ENCODE results near the gene BCORL1. TPM values are rescaled to one million over a fixed set of nuclear protein-coding genes. Genes with fewer than 3 reads are reported as not detected.

The BCORL1 gene
- polyA plus RNA-seq, 1 of the 3 experiments (the other 2 are of a cell fraction): 4.2 TPM

- TF ChIP-seq EZH2phosphoT487 (IDR thresholded peaks at IDR 0.05; ENCODE audit: borderline replicate concordance, low read depth) (no peak), FOXM1 (IDR thresholded peaks at IDR 0.05; ENCODE audit: low read depth) (no peak), TEAD4 (IDR thresholded peaks at IDR 0.05; ENCODE audit: borderline replicate concordance, insufficient read depth) (no peak)
Measured at GRCh38 chrX:129996120-129996519, 13.7 kb downstream of the BCORL1 start (continued).

GRCh38 chrX:129997086-129997485 lies 14.7 kb downstream of the BCORL1 start:
- ChIA-PET CTCF (interaction anchor here (1.3 to 1.8 kb wide), 2 partner anchors 71 to 392 kb away, joined by 3 to 4 read pairs; no protein-coding TSS in a partner anchor), POLR2A (no interaction called here)
- TF ChIP-seq MXI1 (IDR thresholded peaks at IDR 0.05; ENCODE audit: low read depth, low read length) (no peak), SIN3A (IDR thresholded peaks at IDR 0.05; ENCODE audit: borderline replicate concordance, low read depth, low read length) (no peak), POLR2AphosphoS5 (IDR thresholded peaks at IDR 0.05; ENCODE audit: low read depth, low read length) (no peak), NFIC (IDR thresholded peaks at IDR 0.05; ENCODE audit: borderline replicate concordance) (no peak)
- Histone ChIP-seq H3K4me3 (ENCODE audit: low read depth in 2 of 2, low read length in 1 of 2) (no peak overlapping the region), H3F3A (replicated peaks; ENCODE audit: insufficient read depth) (no peaks in the 10 kb centered on the region), H4K20me1 (ENCODE audit: insufficient read depth) (peaks cover 7% of the 10 kb centered on the region; the same call in 1 of the 2 replicates), H3K4me2 (no peak overlapping the region), H3K9ac (no peak overlapping the region), H2AFZ (ENCODE audit: low read depth) (no peak overlapping the region), H3K36me3 (replicated peaks in 1 of 2; ENCODE audit: control insufficient read depth in 1 of 2, insufficient read depth in 2 of 2, low read length in 1 of 2) (no peaks in the 10 kb centered on the region), H3K9me2 (no peaks in the 10 kb centered on the region), H3K9me3 (no peaks in the 10 kb centered on the region), H3K4me1 (ENCODE audit: control insufficient read depth in 1 of 2, insufficient read depth in 2 of 2, low read depth in 1 of 2, low read length in 1 of 2) (no peaks in the 10 kb centered on the region), H3K79me2 (ENCODE audit: insufficient read depth) (peaks cover 56% of the 10 kb centered on the region), H3K27ac (ENCODE audit: low read depth in 2 of 2, low read length in 1 of 2) (no peak overlapping the region), H3K27me3 (ENCODE audit: insufficient read depth) (no peaks in the 10 kb centered on the region; the same call in 1 of the 2 replicates)
- no peak for DNase-seq
- 42% methylated on average over 5 of the region's 5 CpGs for WGBS (ENCODE audit: low lambda C conversion rate)

GRCh38 chrX:129998021-129998420 lies 15.6 kb downstream of the BCORL1 start:
- H3K36me3 ChIP-seq (replicated peaks in 1 of 2; ENCODE audit: control insufficient read depth in 1 of 2, insufficient read depth in 2 of 2, low read length in 1 of 2): no peaks in the 10 kb centered on the region
- no peaks in the 10 kb centered on the region; the same call in 1 of the 2 replicates for H3K27me3 ChIP-seq (ENCODE audit: insufficient read depth)
- no peaks in the 10 kb centered on the region for H3K9me3 ChIP-seq
- H3K4me3 ChIP-seq (ENCODE audit: low read depth in 2 of 2, low read length in 1 of 2): no peak overlapping the region
- no peaks in the 10 kb centered on the region for H3K9me2 ChIP-seq
- H3F3A ChIP-seq (replicated peaks; ENCODE audit: insufficient read depth): no peaks in the 10 kb centered on the region
- TF ChIP-seq MXI1 (IDR thresholded peaks at IDR 0.05; ENCODE audit: low read depth, low read length) (no peak), IRF3 (IDR thresholded peaks at IDR 0.05; ENCODE audit: low read depth, low read length) (no peak), ELF1 (IDR thresholded peaks at IDR 0.05) (no peak), REST (IDR thresholded peaks at IDR 0.05; ENCODE audit: low read depth, low read length) (no peak), POLR2AphosphoS5 (IDR thresholded peaks at IDR 0.05; ENCODE audit: low read depth, low read length) (no peak), TEAD4 (IDR thresholded peaks at IDR 0.05; ENCODE audit: borderline replicate concordance, insufficient read depth) (no peak)
- CTCF ChIA-PET: no interaction called here
- H2AFZ ChIP-seq (ENCODE audit: low read depth): no peak overlapping the region
- no peak overlapping the region for H3K27ac ChIP-seq (ENCODE audit: low read depth in 2 of 2, low read length in 1 of 2)
- no peak overlapping the region for H3K4me2 ChIP-seq
- peaks cover 47% of the 10 kb centered on the region for H3K79me2 ChIP-seq (ENCODE audit: insufficient read depth)
- no peaks in the 10 kb centered on the region for H3K4me1 ChIP-seq (ENCODE audit: control insufficient read depth in 1 of 2, insufficient read depth in 2 of 2, low read depth in 1 of 2, low read length in 1 of 2)
- 42% methylated on average over 3 of the region's 3 CpGs for WGBS (ENCODE audit: low lambda C conversion rate)
- POLR2A ChIA-PET: no interaction called here
- no peak for DNase-seq
- peaks cover 7% of the 10 kb centered on the region; the same call in 1 of the 2 replicates for H4K20me1 ChIP-seq (ENCODE audit: insufficient read depth)
- H3K9ac ChIP-seq: no peak overlapping the region

Data from SK-N-SH (cell line).